SH-SY5Y (cell line): Measurements from ENCODE around the gene BPIFA3.

Source experiments
- GATA2 ChIP-seq: IDR thresholded peaks from 2 replicates; pipeline ENCODE4 v1.6.1; 2011; ENCODE audit warnings: mild to moderate bottlenecking, low read depth, low read length
- GATA3 ChIP-seq: IDR thresholded peaks from 2 replicates; pipeline ENCODE4 v1.6.1; 2011; ENCODE audit warnings: low read depth, mild to moderate bottlenecking, low read length, moderate library complexity

DNA sequence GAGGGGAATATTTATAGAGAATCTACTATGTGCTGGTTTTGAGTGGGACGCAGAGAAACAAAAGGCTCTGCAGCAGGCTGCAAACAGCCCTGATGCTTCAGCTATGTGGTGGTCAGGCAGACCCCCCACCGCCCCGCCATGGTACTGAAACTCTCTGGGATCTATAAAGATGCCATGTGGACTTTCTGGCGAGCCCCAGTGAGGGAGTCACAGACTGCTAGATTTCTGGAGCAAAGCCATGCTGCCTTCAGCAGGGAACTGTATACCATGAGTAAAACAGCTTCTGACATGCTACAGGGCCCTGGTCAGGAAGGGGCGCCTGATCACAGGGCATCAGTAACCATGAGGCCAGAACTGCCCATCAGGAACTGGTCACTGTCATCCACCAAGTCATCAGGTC is 46.6 kb downstream of the BPIFA3 start:
- TF ChIP-seq GATA3 = no peak
- TF ChIP-seq GATA2 = no peak
